GM21529 (cell line): ENCODE measurements around the gene MAPK12.
A peak's percentile ranks its signal among the peaks of the same experiment; 100 is the strongest.
"Not testable (repeated sequence)": the region's sequence is repeated elsewhere in the genome, so short reads cannot be mapped to it uniquely, and the experiment has no call there.

Experiments used
- ATAC-seq: cut with Tn5 transposase; IDR thresholded peaks from one replicate; pipeline ENCODE4 v1.9.1; 2021; ENCODE audit not compliant: unreplicated experiment

The MAPK12 gene

GRCh38 chr22:50282361-50283155 lies 21.1 kb upstream of the MAPK12 start:
- no peak for ATAC-seq

DNA sequence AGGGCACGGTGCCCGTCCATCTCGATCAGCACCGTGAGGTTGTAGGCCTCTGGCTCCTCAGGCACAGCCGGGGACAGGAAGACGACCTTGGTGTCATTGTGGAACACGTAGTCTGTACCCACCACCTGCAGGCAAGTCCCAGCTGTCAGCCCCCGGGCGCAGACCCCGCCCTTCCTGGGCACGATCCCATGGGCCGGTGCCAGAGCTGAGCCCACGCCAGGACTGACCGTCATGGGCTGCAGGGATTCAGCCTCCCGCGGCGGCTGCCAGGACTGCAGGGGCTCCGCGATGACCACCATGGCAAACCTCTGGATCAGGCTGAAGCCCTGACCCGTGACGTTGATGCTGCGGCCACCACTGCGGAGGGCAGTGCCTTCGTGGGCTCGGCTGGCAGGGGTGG lies 20.5 kb upstream of the MAPK12 start:
- ATAC-seq: no peak

GRCh38 chr22:50281384-50281760 lies 19.9 kb upstream of the MAPK12 start:
- no peak for ATAC-seq

- ATAC-seq: no peak
Measured at GRCh38 chr22:50280708-50281383, 19.4 kb upstream of the MAPK12 start.

GRCh38 chr22:50280022-50280707 lies 18.7 kb upstream of the MAPK12 start:
- ATAC-seq: no peak

- no peak for ATAC-seq
Measured at GRCh38 chr22:50278956-50279619, 17.6 kb upstream of the MAPK12 start.

GRCh38 chr22:50278461-50278860 lies 17.0 kb upstream of the MAPK12 start:
- no peak for ATAC-seq

- ATAC-seq: no peak
Measured at GRCh38 chr22:50277761-50278160, 16.3 kb upstream of the MAPK12 start.

DNA sequence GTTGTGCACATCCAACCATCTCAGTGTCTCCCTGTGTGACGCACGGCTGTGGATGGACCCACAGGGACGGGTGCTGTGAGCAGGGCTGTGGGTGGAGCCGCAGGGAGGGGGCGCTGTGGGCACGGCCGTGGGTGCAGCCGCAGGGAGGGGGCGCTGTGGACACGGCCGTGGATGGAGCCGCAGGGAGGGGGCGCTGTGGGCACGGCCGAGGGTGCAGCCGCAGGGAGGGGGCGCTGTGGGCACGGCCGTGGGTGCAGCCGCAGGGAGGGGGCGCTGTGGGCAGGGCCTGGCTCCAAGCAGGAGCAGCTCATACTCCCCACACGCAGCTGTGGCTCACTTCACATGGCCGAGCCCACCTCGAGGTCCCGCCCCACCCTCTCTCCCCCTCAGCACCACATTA lies 14.7 kb upstream of the MAPK12 start:
- peak; percentile 65 for ATAC-seq

GRCh38 chr22:50275181-50276055 lies 13.9 kb upstream of the MAPK12 start:
- ATAC-seq: no peak

DNA sequence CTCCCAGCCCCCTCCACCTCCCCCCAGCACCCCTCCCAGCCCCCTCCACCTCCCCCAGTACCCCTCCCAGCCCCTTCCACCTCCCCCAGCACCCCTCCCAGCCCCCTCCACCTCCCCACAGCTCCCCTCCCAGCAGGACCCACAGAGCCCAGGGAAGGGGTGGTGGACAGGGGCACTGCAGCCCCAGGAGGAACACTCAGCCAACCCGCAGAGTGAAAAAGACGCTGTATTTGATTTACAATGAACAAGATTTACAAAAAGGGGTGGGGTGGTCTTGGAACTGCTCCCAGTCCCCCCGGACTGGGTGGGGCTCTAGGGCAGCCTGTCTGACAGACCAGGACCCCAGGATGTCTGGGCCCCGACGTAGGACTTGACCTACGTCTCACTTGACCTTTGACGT lies 13.3 kb upstream of the MAPK12 start:
- ATAC-seq: no peak

DNA sequence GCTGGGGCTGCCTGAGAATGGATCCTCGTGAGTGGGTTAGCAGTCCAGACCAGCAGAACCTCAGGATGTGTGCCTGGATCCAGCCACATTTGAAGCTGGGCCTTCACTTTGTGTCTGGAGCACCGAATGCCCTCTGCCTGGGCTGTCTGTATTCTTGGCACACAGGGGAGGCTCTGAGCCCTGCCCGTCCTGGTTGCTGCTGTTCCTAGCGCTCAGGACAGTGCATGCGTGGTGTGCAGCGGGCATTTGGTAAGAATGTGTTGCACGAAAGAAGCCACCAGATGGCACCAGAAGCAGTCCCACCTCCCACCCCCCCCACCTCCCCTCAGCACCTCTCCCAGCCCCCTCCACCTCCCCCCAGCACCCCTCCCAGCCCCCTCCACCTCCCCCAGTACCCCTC lies 12.8 kb upstream of the MAPK12 start:
- ATAC-seq: no peak

DNA sequence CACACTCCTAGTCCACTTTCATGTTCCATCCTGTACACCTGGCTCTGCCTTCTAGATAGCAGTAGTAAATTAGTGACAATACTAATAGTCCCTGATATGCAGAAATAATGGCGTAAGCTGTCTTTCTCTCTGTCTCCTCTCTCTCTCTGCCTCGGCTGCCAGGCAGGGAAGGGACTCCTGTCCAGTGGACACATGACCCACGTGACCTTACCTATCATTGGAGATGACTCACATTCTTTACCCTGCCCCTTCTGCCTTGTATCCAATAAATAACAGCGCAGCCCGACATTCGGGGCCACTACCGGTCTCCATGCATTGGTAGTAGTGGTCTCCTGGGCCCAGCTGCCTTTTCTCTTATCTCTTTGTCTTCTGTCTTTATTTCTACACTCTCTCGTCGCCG lies 12.3 kb upstream of the MAPK12 start:
- not testable (repeated sequence) for ATAC-seq

DNA sequence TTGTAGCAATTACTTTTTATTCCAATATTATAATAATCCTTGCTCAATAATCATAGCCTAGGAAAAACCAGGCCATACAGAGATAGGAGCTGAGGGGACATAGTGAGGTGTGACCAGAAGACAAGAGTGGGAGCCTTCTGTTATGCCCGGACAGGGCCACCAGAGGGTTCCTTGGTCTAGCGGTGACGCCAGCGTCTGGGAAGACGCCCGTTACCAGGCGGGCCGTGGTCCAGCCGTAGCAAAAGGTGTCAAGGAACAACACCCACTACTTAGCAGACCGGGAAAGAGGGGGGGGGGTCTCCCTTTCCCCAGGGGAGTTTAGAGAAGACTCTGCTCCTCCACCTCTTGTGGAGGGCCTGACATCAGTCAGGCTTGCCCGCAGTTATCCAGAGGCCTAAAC lies 11.9 kb upstream of the MAPK12 start:
- ATAC-seq: not testable (repeated sequence)

GRCh38 chr22:50272044-50272802 lies 10.7 kb upstream of the MAPK12 start:
- no peak for ATAC-seq

- ATAC-seq: no peak
Measured at GRCh38 chr22:50271519-50271970, 10.1 kb upstream of the MAPK12 start.

DNA sequence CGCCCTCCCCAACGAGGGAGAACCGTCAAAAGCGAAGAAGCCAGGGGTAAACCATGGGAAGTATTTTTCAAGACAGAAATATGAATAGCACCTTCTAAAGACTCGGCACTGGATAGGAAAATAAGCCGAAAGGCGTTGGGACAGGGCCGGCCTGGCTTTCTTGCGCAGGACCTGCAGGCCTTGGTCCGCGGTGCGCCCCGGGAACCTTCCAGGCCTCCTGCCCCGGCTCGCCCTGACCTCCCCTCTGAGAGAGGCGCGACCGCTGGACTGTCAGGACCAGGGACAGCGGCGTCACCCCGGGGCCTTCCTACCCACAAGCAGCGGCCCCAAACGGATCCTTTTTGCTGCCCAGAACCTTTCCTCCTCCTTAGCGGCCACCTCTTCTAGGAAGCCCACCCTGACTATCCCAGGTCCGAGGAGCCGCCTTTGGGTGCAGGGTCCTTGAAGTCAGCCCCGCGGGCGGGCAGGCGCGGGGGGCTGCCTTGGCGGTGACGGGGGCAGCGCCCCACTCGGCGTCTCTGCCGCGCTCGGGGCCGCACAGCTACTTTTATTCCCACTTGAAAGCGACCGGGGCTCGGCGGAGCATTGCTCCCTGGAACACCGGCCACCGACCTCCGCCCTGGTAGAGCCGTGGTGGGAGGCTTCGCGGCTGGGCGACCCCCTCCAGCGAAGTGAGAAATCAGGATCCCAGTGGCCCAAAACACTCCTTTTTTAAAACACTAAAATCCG lies 9.3 kb upstream of the MAPK12 start:
- no peak for ATAC-seq

GRCh38 chr22:50269970-50270665 lies 8.6 kb upstream of the MAPK12 start, which contains the start of gene MAPK11:
TSS of gene MAPK11 (minus strand) at chr22:50270380. CDS start at chr22:50270292, 88 bp downstream.
- no peak for ATAC-seq
